DND-41 (cell line): ENCODE measurements around the gene SBF1.

Experiments
- ATAC-seq: fragments of 200-7000 bp; cut with Tn5 transposase; 3 replicates; pipeline ENCODE4 v1.9.1; 2021; ENCODE audit warnings: low read depth; ENCODE audit not compliant: insufficient read depth
- DNase-seq: peaks from one replicate; pipeline ENCODE4 v3.0.0-alpha.2; 2020
- H2AFZ ChIP-seq: 2 replicates; pipeline ENCODE4 v1.6.0; 2012; ENCODE audit warnings: low read depth, low read length
- H3K27ac ChIP-seq: 2 replicates; pipeline ENCODE4 v1.5.1; 2012; ENCODE audit warnings: low read length, inconsistent platforms
- H3K27me3 ChIP-seq: fragments of 200-600 bp; sonication (generic); 2 replicates; pipeline ENCODE4 v1.6.0; 2012; ENCODE audit warnings: low read length, mild to moderate bottlenecking, inconsistent platforms; ENCODE audit not compliant: insufficient read depth, poor library complexity
- H3K36me3 ChIP-seq: 2 replicates; pipeline ENCODE4 v1.5.1; 2012; ENCODE audit warnings: low read length, inconsistent platforms; ENCODE audit not compliant: insufficient read depth
- H3K4me1 ChIP-seq: 2 replicates; pipeline ENCODE4 v1.5.1; 2012; ENCODE audit warnings: mild to moderate bottlenecking, low read length; ENCODE audit not compliant: insufficient read depth
- H3K4me2 ChIP-seq: 2 replicates; pipeline ENCODE4 v1.6.0; 2012; ENCODE audit warnings: mild to moderate bottlenecking, moderate library complexity, low read length, inconsistent platforms; ENCODE audit not compliant: insufficient read depth
- H3K4me3 ChIP-seq, 2 experiments: fragments of 200-600 bp in 1 of 2; shearing (Covaris generic) in 1 of 2; 2 replicates each; pipeline ENCODE4 v1.5.1; 2012 to 2016; ENCODE audit warnings: inconsistent platforms in 2 of 2, low read length in 2 of 2, mild to moderate bottlenecking in 2 of 2, low read depth in 1 of 2, moderate library complexity in 1 of 2
- H3K79me2 ChIP-seq: 2 replicates; pipeline ENCODE4 v1.6.0; 2012; ENCODE audit warnings: low read length, inconsistent platforms; ENCODE audit not compliant: insufficient read depth
- H3K9ac ChIP-seq: 2 replicates; pipeline ENCODE4 v1.6.0; 2012; ENCODE audit warnings: low read depth, mild to moderate bottlenecking, inconsistent platforms, low read length, moderate library complexity
- H3K9me3 ChIP-seq: 2 replicates; pipeline ENCODE4 v1.5.1; 2012; ENCODE audit warnings: low read length, moderate library complexity, mild to moderate bottlenecking, inconsistent platforms; ENCODE audit not compliant: insufficient read depth, severe bottlenecking
- H4K20me1 ChIP-seq: 2 replicates; pipeline ENCODE4 v1.6.0; 2012; ENCODE audit warnings: low read length; ENCODE audit not compliant: insufficient read depth
- CTCF ChIP-seq: IDR thresholded peaks from 2 replicates; pipeline ENCODE4 v1.5.1; 2012; ENCODE audit warnings: borderline replicate concordance, low read length, moderate library complexity, mild to moderate bottlenecking; ENCODE audit not compliant: poor library complexity, severe bottlenecking; ENCODE audit errors: extremely low read depth
- EZH2 ChIP-seq: IDR thresholded peaks from 3 replicates; pipeline ENCODE4 v1.6.1; 2012; ENCODE audit warnings: borderline replicate concordance, low read depth, mild to moderate bottlenecking, moderate library complexity, low read length, inconsistent platforms; ENCODE audit not compliant: severe bottlenecking

SBF1 gene

GRCh38 chr22:50459496-50460140 is 15.2 kb downstream of the SBF1 start:
- H3K9me3 ChIP-seq, result no peaks in the 10 kb centered on the region
- DNase-seq (no peak), ATAC-seq (no peak; the same call in 2 of the 3 replicates)
- H3K27me3 ChIP-seq, result no peaks in the 10 kb centered on the region
- no peak overlapping the region for H2AFZ ChIP-seq
- no peak overlapping the region for H3K9ac ChIP-seq
- no peak overlapping the region for H3K4me3 ChIP-seq
- H3K4me1 ChIP-seq, result no peaks in the 10 kb centered on the region
- no peak overlapping the region for H3K4me2 ChIP-seq
- H3K27ac ChIP-seq, result no peak overlapping the region
- H3K36me3 ChIP-seq, result peaks cover 98% of the 10 kb centered on the region
- H3K79me2 ChIP-seq, result peaks cover 13% of the 10 kb centered on the region
- H4K20me1 ChIP-seq, result peaks cover 88% of the 10 kb centered on the region
- TF ChIP-seq CTCF, result peak; percentile 21
- TF ChIP-seq EZH2, result no peak

GRCh38 chr22:50459016-50459415 is 15.8 kb downstream of the SBF1 start:
- Histone ChIP-seq H3K27ac (no peak overlapping the region), H3K4me3 (no peak overlapping the region), H4K20me1 (peaks cover 82% of the 10 kb centered on the region), H3K4me1 (no peaks in the 10 kb centered on the region), H3K79me2 (peaks cover 7% of the 10 kb centered on the region), H3K36me3 (peaks cover 98% of the 10 kb centered on the region), H3K9me3 (no peaks in the 10 kb centered on the region), H3K27me3 (no peaks in the 10 kb centered on the region), H2AFZ (no peak overlapping the region), H3K4me2 (no peak overlapping the region), H3K9ac (no peak overlapping the region)
- no peak for ATAC-seq
- TF ChIP-seq CTCF (no peak), EZH2 (no peak)
- DNase-seq, result no peak

- peaks cover 61% of the 10 kb centered on the region for H4K20me1 ChIP-seq
- H3K4me3 ChIP-seq, result no peak overlapping the region
- H3K27ac ChIP-seq, result 0 out of 2 replicates have a peak overlapping the region, but pooled peaks have one; percentile 20
- no peaks in the 10 kb centered on the region for H3K4me1 ChIP-seq
- ATAC-seq (peak; percentile 56), DNase-seq (no peak)
- no peak overlapping the region for H3K9ac ChIP-seq
- no peak overlapping the region for H2AFZ ChIP-seq
- peaks cover 90% of the 10 kb centered on the region for H3K36me3 ChIP-seq
- H3K4me2 ChIP-seq, result no peak overlapping the region
- no peaks in the 10 kb centered on the region for H3K9me3 ChIP-seq
- peaks cover 6% of the 10 kb centered on the region; the same call in 1 of the 2 replicates for H3K79me2 ChIP-seq
- H3K27me3 ChIP-seq, result no peaks in the 10 kb centered on the region
- TF ChIP-seq CTCF (peak; percentile 61), EZH2 (no peak)
Observed at GRCh38 chr22:50456466-50457234, 18.2 kb downstream of the SBF1 start.
